DOHH2 (cell line): ENCODE data around the gene FZD10.

Experiments
- EZH2phosphoT487 ChIP-seq: fragments of 200-600 bp; sonication (generic); IDR thresholded peaks from 2 replicates; pipeline ENCODE4 v1.6.1; 2017; ENCODE audit warnings: borderline replicate concordance, mild to moderate bottlenecking, antibody characterized with exemption, low read length, moderate library complexity, mixed read lengths
- TF ChIP-seq, protein P1 (sequence below): fragments of 200-600 bp; sonication (generic); IDR thresholded peaks from one replicate; pipeline ENCODE4 v1.5.1; 2014; ENCODE audit warnings: antibody characterized with exemption, mild to moderate bottlenecking, low read depth, low read length; ENCODE audit not compliant: poor library complexity, severe bottlenecking

DNA sequence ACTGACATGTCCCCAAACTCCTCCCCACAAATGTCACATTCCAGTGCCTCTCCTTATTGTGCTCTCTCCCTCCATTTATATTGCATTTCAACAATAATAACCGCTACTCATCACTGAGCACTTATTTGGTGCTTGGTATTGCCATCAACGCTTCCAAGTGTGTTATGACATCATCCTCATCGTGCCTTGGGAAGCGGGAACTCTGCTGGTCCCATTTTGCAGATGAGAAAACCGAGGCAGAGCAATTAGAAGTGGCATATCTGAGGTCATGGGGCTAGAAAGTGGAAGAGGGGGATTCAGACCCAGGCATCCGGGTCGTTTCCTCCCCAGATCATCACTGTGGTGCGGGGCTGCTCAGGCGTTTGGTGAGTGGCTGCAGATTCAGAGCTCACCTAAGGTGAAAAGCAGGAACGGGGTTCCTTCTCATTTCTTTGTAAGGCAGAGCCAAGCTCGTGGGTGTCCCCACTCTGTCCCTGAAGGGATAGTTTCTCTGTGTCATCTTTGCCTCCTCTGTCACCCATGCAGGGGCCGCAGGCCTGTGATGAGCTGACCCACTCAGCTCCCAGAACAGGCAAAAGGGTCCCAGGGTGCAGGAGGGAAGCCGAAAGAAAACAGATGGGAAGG lies 5.5 kb upstream of the FZD10 start:
- TF ChIP-seq, protein P1, sequence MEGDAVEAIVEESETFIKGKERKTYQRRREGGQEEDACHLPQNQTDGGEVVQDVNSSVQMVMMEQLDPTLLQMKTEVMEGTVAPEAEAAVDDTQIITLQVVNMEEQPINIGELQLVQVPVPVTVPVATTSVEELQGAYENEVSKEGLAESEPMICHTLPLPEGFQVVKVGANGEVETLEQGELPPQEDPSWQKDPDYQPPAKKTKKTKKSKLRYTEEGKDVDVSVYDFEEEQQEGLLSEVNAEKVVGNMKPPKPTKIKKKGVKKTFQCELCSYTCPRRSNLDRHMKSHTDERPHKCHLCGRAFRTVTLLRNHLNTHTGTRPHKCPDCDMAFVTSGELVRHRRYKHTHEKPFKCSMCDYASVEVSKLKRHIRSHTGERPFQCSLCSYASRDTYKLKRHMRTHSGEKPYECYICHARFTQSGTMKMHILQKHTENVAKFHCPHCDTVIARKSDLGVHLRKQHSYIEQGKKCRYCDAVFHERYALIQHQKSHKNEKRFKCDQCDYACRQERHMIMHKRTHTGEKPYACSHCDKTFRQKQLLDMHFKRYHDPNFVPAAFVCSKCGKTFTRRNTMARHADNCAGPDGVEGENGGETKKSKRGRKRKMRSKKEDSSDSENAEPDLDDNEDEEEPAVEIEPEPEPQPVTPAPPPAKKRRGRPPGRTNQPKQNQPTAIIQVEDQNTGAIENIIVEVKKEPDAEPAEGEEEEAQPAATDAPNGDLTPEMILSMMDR, result no peak
- no peak for TF ChIP-seq EZH2phosphoT487
